Bronchial epithelial cell (primary cell): ENCODE measurements around the gene HECW1. TPM values are rescaled to one million over a fixed set of nuclear protein-coding genes. Genes with fewer than 3 reads are reported as not detected.

Experiments used
- DNase-seq: peaks from one replicate; pipeline ENCODE4 v3.0.0-alpha.2; 2010; ENCODE audit warnings: low read depth
- FAIRE-seq: peaks from 2 replicates; lab custom pipeline; 2011; peaks lifted over from hg19 to GRCh38; lab: Jason Lieb, UNC
- H3K27me3 ChIP-seq: 2 replicates; pipeline ENCODE4 v1.5.1; 2011; ENCODE audit warnings: low read length; ENCODE audit not compliant: control insufficient read depth, insufficient read depth
- H3K36me3 ChIP-seq: 2 replicates; pipeline ENCODE4 v1.5.1; 2011; ENCODE audit warnings: low read length; ENCODE audit not compliant: control insufficient read depth, insufficient read depth
- H3K4me3 ChIP-seq: 2 replicates; pipeline ENCODE4 v1.5.1; 2011; ENCODE audit warnings: mild to moderate bottlenecking, low read depth, low read length, control low read depth
- CTCF ChIP-seq: IDR thresholded peaks from 2 replicates; pipeline ENCODE4 v1.5.1; 2011; ENCODE audit warnings: mild to moderate bottlenecking, moderate library complexity, low read length, control low read depth, inconsistent platforms; ENCODE audit not compliant: insufficient read depth, severe bottlenecking
- total RNA-seq: library from RNA; depleted of rRNA; stranded (reverse); fragments of >200 nt; gene quantifications from 2 replicates; pipeline ENCODE4 v1.2.1, GENCODE V29; 2014

The HECW1 gene
- total RNA-seq, 1 donor from 2014 or later: under 0.01 TPM

GRCh38 chr7:43105521-43106120, 6.8 kb upstream of the HECW1 start:
- Histone ChIP-seq H3K36me3 (no peaks in the 10 kb centered on the region), H3K4me3 (no peak overlapping the region), H3K27me3 (peaks cover 3% of the 10 kb centered on the region)
- no peak for FAIRE-seq
- no peak for TF ChIP-seq CTCF
- DNase-seq: no peak

GRCh38 chr7:43108255-43109011, 4.0 kb upstream of the HECW1 start:
- FAIRE-seq (no peak), DNase-seq (peak; percentile 64)

GRCh38 chr7:43110791-43111535, 1.5 kb upstream of the HECW1 start:
- FAIRE-seq (no peak), DNase-seq (no peak)
- H3K27me3 ChIP-seq: peaks cover 33% of the 10 kb centered on the region
- H3K4me3 ChIP-seq: no peak overlapping the region
- no peaks in the 10 kb centered on the region for H3K36me3 ChIP-seq
- TF ChIP-seq CTCF: no peak

More at GRCh38 chr7:43108255-43109011, 4.0 kb upstream of the HECW1 start:
- peak; percentile 88 for TF ChIP-seq CTCF
- Histone ChIP-seq H3K27me3 (peaks cover 22% of the 10 kb centered on the region), H3K36me3 (no peaks in the 10 kb centered on the region), H3K4me3 (no peak overlapping the region)

GRCh38 chr7:43111630-43112458, 603 bp upstream of the HECW1 start:
- no peaks in the 10 kb centered on the region for H3K36me3 ChIP-seq
- FAIRE-seq (no peak), DNase-seq (no peak)
- no peak for TF ChIP-seq CTCF
- no peak overlapping the region for H3K4me3 ChIP-seq
- peaks cover 39% of the 10 kb centered on the region for H3K27me3 ChIP-seq

GRCh38 chr7:43112941-43113621, 634 bp downstream of the HECW1 start:
- H3K4me3 ChIP-seq: no peak overlapping the region
- H3K36me3 ChIP-seq: no peaks in the 10 kb centered on the region
- no peak for FAIRE-seq
- no peak for DNase-seq
- H3K27me3 ChIP-seq: peaks cover 39% of the 10 kb centered on the region
- no peak for TF ChIP-seq CTCF
